GM21619 (cell line): ENCODE measurements around the gene GJC3.
"Not testable (repeated sequence)": the region's sequence is repeated elsewhere in the genome, so short reads cannot be mapped to it uniquely, and the experiment has no call there.

Experiments
- ATAC-seq: cut with Tn5 transposase; IDR thresholded peaks from one replicate; pipeline ENCODE4 v1.9.1; 2021; ENCODE audit not compliant: unreplicated experiment

Gene GJC3, protein sequence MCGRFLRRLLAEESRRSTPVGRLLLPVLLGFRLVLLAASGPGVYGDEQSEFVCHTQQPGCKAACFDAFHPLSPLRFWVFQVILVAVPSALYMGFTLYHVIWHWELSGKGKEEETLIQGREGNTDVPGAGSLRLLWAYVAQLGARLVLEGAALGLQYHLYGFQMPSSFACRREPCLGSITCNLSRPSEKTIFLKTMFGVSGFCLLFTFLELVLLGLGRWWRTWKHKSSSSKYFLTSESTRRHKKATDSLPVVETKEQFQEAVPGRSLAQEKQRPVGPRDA

GRCh38 chr7:99928994-99929729, at the start of gene GJC3:
TSS of gene GJC3 (minus strand) at chr7:99929620. CDS start at chr7:99929620, 0 bp downstream.
- ATAC-seq: no peak

DNA sequence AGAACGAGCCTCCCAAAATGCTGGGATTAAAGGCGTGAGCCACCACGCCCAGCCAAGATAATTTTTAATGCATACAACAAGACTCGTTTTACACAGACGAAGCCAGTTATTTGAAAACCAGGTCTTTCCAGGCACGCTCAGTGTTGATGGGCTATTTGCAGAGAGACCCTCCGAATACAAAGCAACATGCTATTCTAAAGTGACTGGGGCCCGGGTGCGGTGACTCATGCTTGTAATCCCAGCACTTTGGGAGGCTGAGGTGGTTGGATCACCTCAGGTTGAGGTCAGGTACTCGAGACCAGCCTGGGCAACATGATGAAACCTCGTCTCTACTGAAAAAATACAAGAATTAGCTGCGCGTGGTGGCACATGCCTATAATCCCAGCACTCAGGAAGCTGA, 47.2 kb upstream of the GJC3 start:
- no peak for ATAC-seq

GRCh38 chr7:99975782-99976521, 46.5 kb upstream of the GJC3 start, which contains the start of gene AZGP1:
TSS of gene AZGP1 (minus strand) at chr7:99976031. CDS start at chr7:99976020, 11 bp downstream.
- no peak for ATAC-seq

DNA sequence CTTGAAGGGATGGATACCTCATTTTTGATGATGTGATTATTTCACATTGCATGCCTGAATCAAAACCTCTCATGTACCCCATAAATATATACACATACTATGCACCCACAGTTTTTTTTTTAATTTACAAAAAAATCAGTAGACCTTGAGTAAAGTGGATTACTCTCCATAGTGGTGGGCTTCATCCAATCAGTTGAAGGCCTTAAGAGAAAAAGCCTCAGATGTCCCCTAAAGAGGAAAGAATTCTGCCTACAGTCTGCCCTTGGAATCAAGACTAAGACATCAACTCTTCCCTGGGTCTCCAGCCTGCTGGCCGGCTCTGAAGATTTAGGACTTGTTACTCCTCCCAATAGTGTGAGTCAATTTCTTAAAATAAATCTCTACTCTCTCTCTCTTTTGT, 45.3 kb upstream of the GJC3 start:
- ATAC-seq: no peak

DNA sequence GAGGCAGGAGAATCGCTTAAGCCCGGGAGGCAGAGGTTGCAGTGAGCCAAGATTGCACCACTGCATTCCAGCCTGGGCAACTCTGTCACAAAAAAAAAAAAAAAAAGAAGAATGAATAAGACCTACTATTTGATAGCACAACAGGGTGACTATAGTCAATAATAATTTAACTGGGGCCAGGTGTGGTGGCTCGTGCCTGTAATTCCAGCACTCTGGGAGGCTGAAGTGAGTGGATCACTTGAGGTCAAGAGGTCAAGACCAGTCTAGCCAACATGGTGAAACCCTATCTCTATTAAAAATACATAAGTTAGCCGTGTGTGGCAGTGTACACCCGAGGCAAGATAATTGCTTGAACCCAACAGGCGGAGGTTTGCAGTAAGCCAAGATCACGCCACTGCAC, 44.4 kb upstream of the GJC3 start:
- ATAC-seq: not testable (repeated sequence)

GRCh38 chr7:99971242-99971641, 41.8 kb upstream of the GJC3 start:
- no peak for ATAC-seq

DNA sequence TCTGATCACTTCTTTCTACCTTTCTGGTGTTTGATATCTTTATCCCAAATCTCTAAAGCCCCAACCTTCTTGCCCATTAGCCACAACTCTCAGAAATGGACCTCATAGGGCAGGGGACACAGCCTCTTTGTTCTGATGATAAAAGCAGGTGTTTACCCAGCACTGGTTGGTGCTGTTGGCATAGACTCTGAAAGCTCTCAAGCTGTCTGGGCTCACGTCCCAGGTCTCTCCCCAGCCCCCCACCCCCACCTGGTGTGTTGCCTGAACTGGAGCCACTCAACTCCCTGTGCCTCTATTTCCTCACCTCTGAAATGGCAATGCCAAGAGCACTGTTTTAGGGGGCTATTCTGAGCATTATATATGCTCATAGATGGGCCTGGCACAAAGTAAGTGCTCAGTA, 40.4 kb upstream of the GJC3 start:
- ATAC-seq: not testable (repeated sequence)

DNA sequence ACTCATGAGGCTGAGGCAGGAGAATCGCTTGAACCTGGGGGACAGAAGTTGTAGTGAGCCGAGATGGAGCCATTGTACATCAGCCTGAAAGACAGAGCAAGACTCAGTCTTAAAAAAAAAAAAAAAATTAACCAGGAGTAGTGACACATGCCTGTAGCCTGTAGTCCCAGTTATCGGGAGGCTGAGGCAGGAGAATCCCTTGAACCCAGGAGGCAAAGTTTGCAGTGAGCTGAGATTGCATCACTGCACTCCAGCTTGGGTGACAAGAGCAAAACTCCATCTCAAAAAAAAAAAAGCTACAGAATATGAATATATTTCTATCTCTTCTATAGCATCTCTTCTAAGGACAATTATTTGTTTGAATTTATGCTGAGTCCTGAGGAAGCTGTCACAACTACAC, 39.9 kb upstream of the GJC3 start:
- no peak for ATAC-seq

DNA sequence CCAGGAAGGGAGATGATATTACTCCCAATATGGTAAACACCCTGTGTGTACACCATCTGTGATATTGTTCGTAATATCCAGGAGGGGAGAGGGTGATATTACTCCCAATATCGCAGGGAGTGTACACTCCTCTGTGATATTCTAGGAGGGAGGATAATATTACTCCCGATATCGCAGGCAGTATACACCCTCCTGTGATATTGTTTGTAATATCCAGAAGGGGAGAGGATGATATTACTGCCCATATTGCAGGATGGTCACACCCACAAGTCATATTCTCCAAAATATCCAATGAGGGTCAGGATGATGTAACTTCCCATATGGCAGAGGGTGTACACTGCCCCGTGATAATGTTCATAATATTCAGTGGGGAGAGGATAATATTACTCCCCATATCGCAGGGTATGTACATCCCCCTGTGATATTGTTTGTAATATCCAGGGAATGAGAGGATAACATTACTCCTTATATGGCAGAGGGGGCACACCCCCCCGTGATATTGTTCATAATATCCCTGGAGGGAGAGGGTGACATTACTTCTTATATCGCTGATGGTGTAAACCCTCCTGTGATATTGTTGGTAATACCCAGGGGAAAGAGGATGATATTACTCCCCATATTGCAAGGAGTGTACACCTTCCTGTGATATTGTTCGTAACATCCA, 29.3 kb upstream of the GJC3 start:
- ATAC-seq: no peak

GRCh38 chr7:99955247-99955646, 25.8 kb upstream of the GJC3 start:
- no peak for ATAC-seq

DNA sequence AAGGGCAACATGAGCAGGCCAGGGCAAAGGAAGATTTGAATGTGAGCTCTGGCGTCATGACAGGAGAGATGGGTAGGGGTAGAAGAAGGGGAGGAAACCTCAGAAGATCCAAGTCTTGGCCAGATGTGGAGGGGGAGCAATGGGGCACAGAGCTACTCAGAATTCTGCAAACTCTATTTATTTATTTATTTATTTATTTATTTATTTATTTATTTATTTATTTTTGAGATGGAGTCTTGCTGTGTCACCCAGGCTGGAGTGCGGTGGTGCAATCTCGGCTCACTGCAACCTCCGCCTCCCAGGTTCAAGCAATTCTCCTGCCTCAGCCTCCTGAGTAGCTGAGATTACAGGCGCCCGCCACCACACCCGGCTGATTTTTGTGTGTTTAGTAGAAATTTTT, 25.2 kb upstream of the GJC3 start:
- ATAC-seq: not testable (repeated sequence)

DNA sequence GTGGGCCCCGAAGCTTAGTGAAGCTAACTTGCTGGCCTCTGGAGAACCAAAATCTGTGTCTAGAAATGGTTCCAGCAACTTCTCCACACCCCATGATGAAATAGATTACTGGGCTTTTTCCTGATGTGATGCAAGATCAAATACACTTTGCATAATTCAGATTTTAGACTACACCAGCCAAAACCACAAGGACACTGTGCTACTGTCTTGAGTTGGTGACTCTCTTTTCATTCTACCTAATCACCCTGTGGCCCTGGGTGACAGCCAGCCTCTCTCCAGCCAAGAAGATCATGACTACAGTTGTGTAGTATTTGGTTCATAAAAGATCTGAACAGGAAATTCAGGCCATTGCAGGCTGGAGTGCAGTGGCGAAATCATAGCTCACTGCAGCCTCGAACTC, 24.2 kb upstream of the GJC3 start:
- no peak for ATAC-seq

DNA sequence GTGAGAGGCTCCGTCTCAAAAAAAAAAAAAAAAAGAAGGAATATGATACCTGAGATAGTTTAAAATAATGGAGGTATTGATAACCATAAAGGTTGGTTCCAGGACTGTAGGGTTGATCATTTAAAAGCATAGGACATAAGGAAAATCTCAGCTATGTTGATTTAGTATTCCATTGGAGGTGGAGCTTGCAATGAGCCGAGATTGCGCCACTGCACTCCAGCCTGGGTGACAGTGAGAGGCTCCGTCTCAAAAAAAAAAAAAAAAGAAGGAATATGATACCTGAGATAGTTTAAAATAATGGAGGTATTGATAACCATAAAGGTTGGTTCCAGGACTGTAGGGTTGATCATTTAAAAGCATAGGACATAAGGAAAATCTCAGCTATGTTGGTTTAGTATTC, 23.2 kb upstream of the GJC3 start:
- ATAC-seq: not testable (repeated sequence)

- ATAC-seq: not testable (repeated sequence)
These were observed 21.4 kb upstream of the GJC3 start for GRCh38 chr7:99950819-99951218.

DNA sequence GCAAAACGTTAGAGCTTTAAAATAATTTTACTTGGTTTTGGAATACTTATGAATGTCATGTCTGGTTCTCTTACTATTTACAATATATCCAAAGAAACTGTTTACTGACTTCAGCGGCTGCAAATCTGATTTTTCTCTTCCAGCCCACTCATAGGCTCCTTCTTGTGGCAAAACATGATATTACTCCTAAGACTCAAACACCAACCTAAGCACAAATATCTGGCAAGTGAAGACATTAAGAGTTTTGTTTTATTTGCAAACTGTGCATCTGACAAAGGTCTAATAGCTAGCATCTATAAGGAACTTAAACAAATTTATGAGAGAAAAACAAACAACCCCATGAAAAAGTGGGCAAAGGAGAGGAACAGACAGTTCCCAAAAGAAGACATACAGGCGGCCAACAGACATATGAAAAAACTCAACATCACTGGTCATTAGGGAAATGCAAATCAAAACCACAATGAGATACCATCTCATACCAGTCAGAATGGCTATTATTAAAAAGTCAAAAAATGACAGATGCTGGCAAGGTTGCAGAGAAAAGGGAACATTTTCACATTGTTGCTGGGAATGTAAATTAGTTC, 20.3 kb upstream of the GJC3 start:
- ATAC-seq: no peak

DNA sequence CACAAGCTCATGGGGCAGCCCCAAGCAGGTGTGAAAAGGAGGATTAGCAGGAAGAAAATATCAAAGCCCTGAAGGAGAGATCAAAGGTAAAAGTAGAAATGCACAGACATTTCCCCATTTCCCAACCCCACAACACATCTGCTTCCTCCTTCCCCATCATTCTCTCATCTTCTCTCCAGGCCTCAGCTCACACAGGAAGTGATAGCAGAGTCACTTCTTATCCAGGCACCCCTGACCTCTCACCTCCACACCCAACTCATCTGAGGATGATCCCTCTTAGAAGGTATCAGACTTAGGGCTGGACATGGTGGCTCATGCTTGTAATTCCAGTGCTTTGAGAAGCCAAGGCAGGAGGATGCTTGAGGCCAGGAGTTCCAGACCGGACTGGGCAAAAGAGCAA, 18.2 kb upstream of the GJC3 start:
- no peak for ATAC-seq

- ATAC-seq: no peak
These were observed 15.2 kb upstream of the GJC3 start for GRCh38 chr7:99944497-99945070.

GRCh38 chr7:99943641-99944496, 14.4 kb upstream of the GJC3 start:
- ATAC-seq: no peak

DNA sequence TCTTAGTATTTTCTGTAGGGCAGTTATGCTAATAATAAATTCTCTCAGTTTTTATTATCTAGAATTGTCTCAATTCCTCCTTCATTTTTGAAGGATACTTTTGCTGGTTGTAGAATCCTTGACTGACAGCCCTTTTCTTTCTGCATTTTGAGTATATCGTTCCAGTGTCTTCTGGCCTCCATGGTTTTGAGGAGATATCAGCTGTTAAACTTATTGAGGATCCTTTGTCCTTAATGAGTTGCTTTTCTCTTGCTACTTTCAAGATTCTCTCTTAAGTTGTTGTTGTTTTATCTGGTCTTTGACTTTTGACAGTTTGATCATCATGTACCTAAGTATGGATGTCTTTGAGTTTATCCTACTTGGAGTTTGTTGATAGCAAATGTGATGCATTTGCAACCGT, 8.9 kb upstream of the GJC3 start:
- ATAC-seq: no peak

DNA sequence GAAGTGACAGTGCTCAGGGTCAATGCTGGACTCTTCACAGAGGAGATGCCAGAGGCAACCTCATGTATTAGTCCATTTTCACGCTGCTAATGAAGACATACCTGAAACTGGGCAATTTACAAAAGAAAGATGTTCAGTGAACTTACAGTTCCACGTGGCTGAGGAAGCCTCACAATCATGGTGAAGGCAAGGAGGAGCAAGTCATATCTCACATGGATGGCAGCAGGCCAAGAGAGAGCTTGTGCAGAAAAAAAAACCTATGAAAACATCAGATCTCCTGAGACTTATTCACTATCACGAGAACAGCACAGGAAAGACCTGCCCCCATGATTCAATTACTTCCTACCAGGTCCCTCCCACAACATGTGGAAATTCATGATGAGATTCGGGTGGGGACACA, 5.6 kb upstream of the GJC3 start:
- ATAC-seq: not testable (repeated sequence)
